ENCODE data around the gene SOHLH1.

DNA sequence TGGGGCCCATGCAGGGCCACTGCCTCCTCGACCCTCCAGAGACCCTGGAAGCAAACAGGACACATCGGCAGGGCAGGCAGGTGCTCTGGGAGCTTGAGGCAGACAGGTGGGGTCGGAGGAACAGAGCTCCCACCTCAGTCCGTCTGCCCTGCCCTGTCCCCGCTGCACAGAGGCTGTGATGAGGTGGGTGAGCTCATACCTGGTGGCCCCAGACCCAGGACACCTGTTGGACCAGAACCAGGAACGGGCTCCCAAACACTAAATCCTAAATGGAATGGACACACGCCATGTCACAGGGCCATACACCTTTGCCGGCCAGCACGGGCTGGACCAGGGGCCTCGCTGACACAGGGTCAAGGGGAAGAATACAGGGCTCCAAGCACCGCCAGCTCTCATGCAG is 5.5 kb downstream of the SOHLH1 start:
- TF ChIP-seq, protein P1, sequence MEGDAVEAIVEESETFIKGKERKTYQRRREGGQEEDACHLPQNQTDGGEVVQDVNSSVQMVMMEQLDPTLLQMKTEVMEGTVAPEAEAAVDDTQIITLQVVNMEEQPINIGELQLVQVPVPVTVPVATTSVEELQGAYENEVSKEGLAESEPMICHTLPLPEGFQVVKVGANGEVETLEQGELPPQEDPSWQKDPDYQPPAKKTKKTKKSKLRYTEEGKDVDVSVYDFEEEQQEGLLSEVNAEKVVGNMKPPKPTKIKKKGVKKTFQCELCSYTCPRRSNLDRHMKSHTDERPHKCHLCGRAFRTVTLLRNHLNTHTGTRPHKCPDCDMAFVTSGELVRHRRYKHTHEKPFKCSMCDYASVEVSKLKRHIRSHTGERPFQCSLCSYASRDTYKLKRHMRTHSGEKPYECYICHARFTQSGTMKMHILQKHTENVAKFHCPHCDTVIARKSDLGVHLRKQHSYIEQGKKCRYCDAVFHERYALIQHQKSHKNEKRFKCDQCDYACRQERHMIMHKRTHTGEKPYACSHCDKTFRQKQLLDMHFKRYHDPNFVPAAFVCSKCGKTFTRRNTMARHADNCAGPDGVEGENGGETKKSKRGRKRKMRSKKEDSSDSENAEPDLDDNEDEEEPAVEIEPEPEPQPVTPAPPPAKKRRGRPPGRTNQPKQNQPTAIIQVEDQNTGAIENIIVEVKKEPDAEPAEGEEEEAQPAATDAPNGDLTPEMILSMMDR (conservative IDR thresholded peaks at IDR 0.05 in 1 of 2, IDR thresholded peaks at IDR 0.05 in 1 of 2; ENCODE audit: low read depth in 1 of 2, low read length in 2 of 2), result no peak
- TF ChIP-seq EZH2 (IDR thresholded peaks at IDR 0.05; ENCODE audit: low read length, missing control alignments), result no peak

All from fibroblast of lung (primary cell).